T-helper 17 cell (primary cell): ENCODE measurements around the gene APC. TPM values are rescaled to one million over a fixed set of nuclear protein-coding genes. Genes with fewer than 3 reads are reported as not detected.

Experiments
- ATAC-seq: fragments of 150-1000 bp; cut with Tn5 transposase; 2 replicates; pipeline ENCODE4 v1.10.0; 2021; ENCODE audit warnings: mild to moderate bottlenecking, moderate library complexity
- DNase-seq, 3 donors: peaks; one replicate each; pipeline versions ENCODE4 v3.0.0 to v3.0.0-alpha.2; 2020 to 2021
- H3K9me3 ChIP-seq: one replicate; pipeline ENCODE4 v1.7.0; 2013; ENCODE audit warnings: low read length, mild to moderate bottlenecking; ENCODE audit not compliant: control insufficient read depth, poor library complexity, severe bottlenecking
- H3K27ac Mint-ChIP-seq: one replicate; pipeline ENCODE4 v1.8.0; 2022; ENCODE audit warnings: mild to moderate bottlenecking, moderate library complexity, mixed read lengths
- H3K27me3 Mint-ChIP-seq: one replicate; pipeline ENCODE4 v1.8.0; 2022; ENCODE audit warnings: mixed read lengths
- H3K36me3 Mint-ChIP-seq: one replicate; pipeline ENCODE4 v1.8.0; 2022; ENCODE audit warnings: low read depth, mixed read lengths
- H3K4me1 Mint-ChIP-seq: one replicate; pipeline ENCODE4 v1.8.0; 2022; ENCODE audit warnings: mild to moderate bottlenecking, mixed read lengths
- H3K4me3 Mint-ChIP-seq: one replicate; pipeline ENCODE4 v1.8.0; 2022; ENCODE audit warnings: mild to moderate bottlenecking, moderate library complexity, mixed read lengths
- total RNA-seq, 4 donors: library from RNA in 2 of 4; stranded (reverse) in 2 of 4; gene quantifications; one replicate each; pipeline ENCODE4 v1.2.3 and lab custom pipeline; 2022 to 2026

Gene APC
- total RNA-seq, 2 donors from 2014 or later: 31.0 to 33.2 TPM

DNA sequence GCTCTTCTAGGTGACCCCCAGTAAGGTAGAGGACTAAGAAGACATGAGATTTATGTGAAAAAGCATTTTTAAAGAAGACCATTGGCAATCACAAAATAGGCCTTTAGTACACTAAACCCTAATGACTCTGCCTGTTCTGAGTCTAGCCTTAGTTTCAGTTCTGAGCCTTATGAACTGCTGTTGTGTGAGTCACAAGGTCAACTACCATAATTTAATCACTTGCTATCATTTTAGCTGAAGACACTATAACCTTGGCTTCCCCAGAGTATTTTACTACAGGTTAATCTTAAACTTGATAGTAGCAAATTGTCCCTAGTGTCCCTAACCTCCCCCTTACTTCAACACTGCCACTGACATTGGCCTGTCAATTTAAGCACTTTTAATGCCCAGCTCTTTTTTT lies 34.4 kb downstream of the APC start:
- H3K9me3 ChIP-seq: no peaks in the 10 kb centered on the region
- DNase-seq: no peak
- no peaks in the 10 kb centered on the region for H3K36me3 Mint-ChIP-seq
- no peaks in the 10 kb centered on the region for H3K27me3 Mint-ChIP-seq
- no peaks in the 10 kb centered on the region for H3K4me1 Mint-ChIP-seq
- no peak overlapping the region for H3K27ac Mint-ChIP-seq
- no peak overlapping the region for H3K4me3 Mint-ChIP-seq
- ATAC-seq: no peak

- peaks cover 2% of the 10 kb centered on the region for H3K4me1 Mint-ChIP-seq
- no peak overlapping the region for H3K27ac Mint-ChIP-seq
- H3K27me3 Mint-ChIP-seq: no peaks in the 10 kb centered on the region
- no peak for DNase-seq
- H3K36me3 Mint-ChIP-seq: peaks cover 7% of the 10 kb centered on the region
- H3K9me3 ChIP-seq: no peaks in the 10 kb centered on the region
- no peak for ATAC-seq
- H3K4me3 Mint-ChIP-seq: no peak overlapping the region
Measured at GRCh38 chr5:112776301-112776856, 38.7 kb downstream of the APC start.

DNA sequence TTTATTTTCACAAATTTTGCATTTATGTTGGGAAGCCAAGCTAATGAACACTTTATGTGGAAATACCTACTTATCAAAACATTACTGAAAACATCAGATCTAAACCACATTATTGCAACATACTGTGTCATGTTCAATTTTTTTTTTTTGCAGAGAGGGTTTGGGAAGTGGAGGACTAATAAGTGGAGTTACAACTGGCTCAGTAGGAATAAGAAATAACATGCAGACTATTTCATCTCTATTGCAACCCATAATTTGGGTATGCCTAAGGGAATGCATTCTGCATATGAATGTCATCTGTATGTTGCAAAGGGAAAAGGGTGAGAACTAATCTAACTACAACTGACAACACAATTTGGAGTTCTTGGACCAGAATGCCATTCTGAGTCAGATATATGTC lies 41.8 kb downstream of the APC start:
- DNase-seq: no peak
- Mint-ChIP-seq H3K27ac (no peak overlapping the region), H3K4me3 (no peak overlapping the region), H3K36me3 (peaks cover 7% of the 10 kb centered on the region), H3K27me3 (no peaks in the 10 kb centered on the region), H3K4me1 (peaks cover 4% of the 10 kb centered on the region)
- no peaks in the 10 kb centered on the region for H3K9me3 ChIP-seq
- no peak for ATAC-seq

GRCh38 chr5:112784726-112785125 lies 47.0 kb downstream of the APC start:
- no peak overlapping the region for H3K27ac Mint-ChIP-seq
- H3K4me3 Mint-ChIP-seq: no peak overlapping the region
- no peaks in the 10 kb centered on the region for H3K27me3 Mint-ChIP-seq
- ATAC-seq (no peak), DNase-seq (no peak)
- peaks cover 2% of the 10 kb centered on the region for H3K36me3 Mint-ChIP-seq
- H3K9me3 ChIP-seq: no peaks in the 10 kb centered on the region
- peaks cover 2% of the 10 kb centered on the region for H3K4me1 Mint-ChIP-seq

GRCh38 chr5:112787261-112787660 lies 49.6 kb downstream of the APC start:
- Mint-ChIP-seq H3K4me1 (no peaks in the 10 kb centered on the region), H3K27ac (no peak overlapping the region), H3K27me3 (no peaks in the 10 kb centered on the region), H3K36me3 (no peaks in the 10 kb centered on the region), H3K4me3 (no peak overlapping the region)
- no peak for DNase-seq
- no peaks in the 10 kb centered on the region for H3K9me3 ChIP-seq
- ATAC-seq: no peak

- H3K9me3 ChIP-seq: no peaks in the 10 kb centered on the region
- ATAC-seq (no peak), DNase-seq (no peak)
- Mint-ChIP-seq H3K36me3 (no peaks in the 10 kb centered on the region), H3K4me3 (no peak overlapping the region), H3K27me3 (no peaks in the 10 kb centered on the region), H3K4me1 (peaks cover 2% of the 10 kb centered on the region), H3K27ac (no peak overlapping the region)
Measured at GRCh38 chr5:112787896-112788295, 50.2 kb downstream of the APC start.

- H3K4me3 Mint-ChIP-seq: no peak overlapping the region
- peaks cover 9% of the 10 kb centered on the region for H3K36me3 Mint-ChIP-seq
- H3K27me3 Mint-ChIP-seq: no peaks in the 10 kb centered on the region
- H3K27ac Mint-ChIP-seq: no peak overlapping the region
- no peaks in the 10 kb centered on the region for H3K9me3 ChIP-seq
- DNase-seq (no peak), ATAC-seq (no peak)
- H3K4me1 Mint-ChIP-seq: peaks cover 8% of the 10 kb centered on the region
Measured at GRCh38 chr5:112793201-112793600, 55.5 kb downstream of the APC start.

DNA sequence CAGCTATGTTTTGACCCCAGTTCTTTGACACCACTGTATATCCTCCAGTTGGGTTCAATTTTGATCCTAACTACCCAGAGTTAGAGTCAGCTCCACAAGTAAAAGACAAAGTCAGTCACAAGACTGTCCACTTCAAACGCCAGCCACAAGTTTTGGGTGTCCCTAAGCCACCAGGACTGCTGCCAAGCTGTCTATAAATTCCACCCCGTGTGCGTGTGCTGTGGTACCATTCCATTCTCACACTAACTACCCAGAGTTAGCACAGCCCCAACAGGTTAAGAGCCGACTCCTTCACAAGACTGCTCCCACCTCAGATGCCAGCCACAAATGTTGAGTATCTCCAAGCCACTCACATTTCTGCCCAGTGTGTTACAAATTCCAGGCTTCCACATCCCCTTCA lies 56.7 kb downstream of the APC start:
- DNase-seq (no peak), ATAC-seq (no peak)
- H3K4me3 Mint-ChIP-seq: no peak overlapping the region
- H3K9me3 ChIP-seq: no peaks in the 10 kb centered on the region
- H3K27ac Mint-ChIP-seq: no peak overlapping the region
- peaks cover 10% of the 10 kb centered on the region for H3K4me1 Mint-ChIP-seq
- H3K27me3 Mint-ChIP-seq: no peaks in the 10 kb centered on the region
- H3K36me3 Mint-ChIP-seq: peaks cover 12% of the 10 kb centered on the region

GRCh38 chr5:112795342-112795741 lies 57.7 kb downstream of the APC start:
- Mint-ChIP-seq H3K27ac (no peak overlapping the region), H3K36me3 (peaks cover 14% of the 10 kb centered on the region), H3K4me3 (no peak overlapping the region), H3K27me3 (no peaks in the 10 kb centered on the region), H3K4me1 (peaks cover 10% of the 10 kb centered on the region)
- no peak for DNase-seq
- no peaks in the 10 kb centered on the region for H3K9me3 ChIP-seq
- ATAC-seq: no peak

DNA sequence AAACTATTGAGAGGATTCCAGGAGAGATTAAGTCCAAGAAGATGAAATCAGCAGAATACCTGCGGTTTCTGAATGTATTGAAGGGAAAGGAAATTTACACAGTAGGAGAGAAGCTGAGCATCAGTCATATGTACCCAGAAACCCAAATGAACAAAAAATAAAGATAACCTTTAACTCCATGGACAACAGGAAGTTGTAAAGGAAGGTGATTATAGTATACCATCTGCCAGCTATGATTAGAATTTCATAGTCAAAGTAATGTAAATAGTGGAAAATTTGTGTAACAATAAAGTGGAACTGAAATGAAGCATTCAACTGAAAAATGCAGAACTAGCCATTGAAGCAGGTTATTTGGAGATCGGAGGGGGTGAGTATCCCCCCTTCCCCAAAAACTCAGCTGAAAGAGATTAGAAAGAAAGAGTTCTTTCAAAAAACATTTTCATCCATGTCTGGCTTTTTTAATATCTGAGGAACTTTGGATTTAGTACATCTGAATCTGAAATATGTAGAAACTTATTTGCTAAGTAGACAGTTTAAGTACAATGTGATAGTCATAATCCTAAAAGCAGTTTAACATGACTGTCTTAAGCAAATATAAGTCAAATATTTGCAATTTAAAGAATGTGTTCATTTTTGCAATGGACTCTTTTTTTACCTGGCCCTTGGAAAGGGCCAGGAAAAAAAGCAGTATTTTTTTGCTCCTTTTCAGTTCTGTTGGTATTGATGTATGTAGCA lies 58.4 kb downstream of the APC start:
- H3K27me3 Mint-ChIP-seq: no peaks in the 10 kb centered on the region
- H3K27ac Mint-ChIP-seq: no peak overlapping the region
- no peak for DNase-seq
- peaks cover 14% of the 10 kb centered on the region for H3K36me3 Mint-ChIP-seq
- peaks cover 10% of the 10 kb centered on the region for H3K4me1 Mint-ChIP-seq
- no peak overlapping the region for H3K4me3 Mint-ChIP-seq
- ATAC-seq: no peak
- no peaks in the 10 kb centered on the region for H3K9me3 ChIP-seq

DNA sequence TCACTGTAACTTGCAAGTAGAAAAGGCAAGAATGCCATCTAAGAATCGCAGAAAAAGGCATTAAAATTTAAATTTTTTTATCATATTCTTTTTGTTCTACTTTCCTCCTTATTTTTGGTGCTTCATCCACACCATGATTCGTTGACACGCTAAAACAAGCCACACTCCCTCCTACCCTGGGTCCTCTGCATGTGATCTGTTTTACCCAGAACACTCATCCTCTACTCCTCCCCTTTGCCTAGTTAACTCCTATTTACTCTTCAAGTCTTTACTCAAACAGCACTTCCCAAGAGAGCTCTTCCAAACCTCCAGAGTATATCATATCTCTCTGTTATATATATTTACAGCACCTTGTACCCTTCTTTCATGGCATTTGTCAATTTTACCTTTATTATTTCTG lies 62.0 kb downstream of the APC start:
- H3K9me3 ChIP-seq: no peaks in the 10 kb centered on the region
- Mint-ChIP-seq H3K4me1 (peaks cover 11% of the 10 kb centered on the region), H3K36me3 (peaks cover 14% of the 10 kb centered on the region), H3K27me3 (no peaks in the 10 kb centered on the region), H3K27ac (no peak overlapping the region), H3K4me3 (no peak overlapping the region)
- no peak for ATAC-seq
- DNase-seq: no peak

DNA sequence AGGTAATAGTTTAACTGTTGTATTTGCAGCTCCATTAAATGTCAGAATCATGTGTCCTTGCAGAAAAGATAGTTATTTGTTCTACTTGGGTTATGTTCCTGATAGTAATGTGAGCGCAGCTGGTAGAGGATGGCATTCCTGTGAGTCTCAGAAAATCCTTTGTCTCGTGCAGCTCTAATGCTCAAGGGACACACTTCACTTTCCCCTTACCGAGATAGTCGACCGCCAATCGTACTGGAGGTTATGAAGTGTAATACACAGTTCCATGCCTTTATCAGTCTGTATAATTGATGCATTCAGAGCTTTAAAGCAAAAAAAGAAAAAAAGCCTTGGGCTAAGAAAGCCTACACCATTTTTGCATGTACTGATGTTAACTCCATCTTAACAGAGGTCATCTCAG lies 63.2 kb downstream of the APC start:
- Mint-ChIP-seq H3K27ac (no peak overlapping the region), H3K27me3 (no peaks in the 10 kb centered on the region), H3K4me1 (peaks cover 10% of the 10 kb centered on the region), H3K36me3 (peaks cover 13% of the 10 kb centered on the region), H3K4me3 (no peak overlapping the region)
- no peaks in the 10 kb centered on the region for H3K9me3 ChIP-seq
- no peak for ATAC-seq
- DNase-seq: no peak

DNA sequence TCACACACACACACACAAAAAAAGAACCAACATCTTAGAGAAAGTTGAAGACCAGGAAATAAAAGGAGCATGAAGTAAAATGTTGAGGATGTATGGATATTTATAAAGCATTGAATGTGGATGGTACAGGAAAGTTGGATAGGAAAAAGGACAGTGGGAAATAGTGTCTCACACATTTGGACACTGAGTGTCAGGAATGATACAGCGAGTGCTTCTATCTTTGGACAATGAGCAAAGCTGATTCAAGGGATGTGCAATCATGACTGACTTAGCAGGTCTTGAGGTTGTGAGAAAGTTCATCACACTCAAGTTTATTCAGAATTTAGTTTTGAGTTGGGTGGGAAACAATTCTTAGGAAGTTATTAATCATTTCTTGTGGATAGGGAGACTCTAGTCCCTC lies 73.3 kb downstream of the APC start:
- ATAC-seq: no peak
- no peak overlapping the region for H3K27ac Mint-ChIP-seq
- no peak overlapping the region for H3K4me3 Mint-ChIP-seq
- peaks cover 23% of the 10 kb centered on the region for H3K36me3 Mint-ChIP-seq
- peaks cover 16% of the 10 kb centered on the region for H3K4me1 Mint-ChIP-seq
- DNase-seq: no peak
- H3K27me3 Mint-ChIP-seq: no peaks in the 10 kb centered on the region
- H3K9me3 ChIP-seq: no peaks in the 10 kb centered on the region

- DNase-seq: no peak
- Mint-ChIP-seq H3K27me3 (no peaks in the 10 kb centered on the region), H3K27ac (peak overlapping the region; percentile 37), H3K4me1 (peaks cover 14% of the 10 kb centered on the region), H3K4me3 (no peak overlapping the region), H3K36me3 (peaks cover 26% of the 10 kb centered on the region)
- no peak for ATAC-seq
- H3K9me3 ChIP-seq: no peaks in the 10 kb centered on the region
Measured at GRCh38 chr5:112812549-112812948, 74.9 kb downstream of the APC start.
